HG02973 (cell line): ENCODE data around the gene LRRC7.

Source experiments
- ATAC-seq: cut with Tn5 transposase; IDR thresholded peaks from one replicate; pipeline ENCODE4 v1.9.1; 2021; ENCODE audit warnings: moderate library complexity; ENCODE audit not compliant: unreplicated experiment

LRRC7 gene

GRCh38 chr1:70150444-70150843, 582.7 kb downstream of the LRRC7 start:
- ATAC-seq: no peak

GRCh38 chr1:70153739-70154138, 586.0 kb downstream of the LRRC7 start:
- ATAC-seq: no peak

- ATAC-seq: no peak
These were observed 588.9 kb downstream of the LRRC7 start for GRCh38 chr1:70156529-70157120.

- ATAC-seq: no peak
These were observed 596.6 kb downstream of the LRRC7 start for GRCh38 chr1:70164350-70164749.

GRCh38 chr1:70168283-70168682, 600.6 kb downstream of the LRRC7 start:
- ATAC-seq: no peak

- no peak for ATAC-seq
These were observed 601.5 kb downstream of the LRRC7 start for GRCh38 chr1:70169018-70169839.

GRCh38 chr1:70171512-70171911, 603.8 kb downstream of the LRRC7 start:
- no peak for ATAC-seq
